ENCODE data around the gene EIPR1.

Gene EIPR1

DNA sequence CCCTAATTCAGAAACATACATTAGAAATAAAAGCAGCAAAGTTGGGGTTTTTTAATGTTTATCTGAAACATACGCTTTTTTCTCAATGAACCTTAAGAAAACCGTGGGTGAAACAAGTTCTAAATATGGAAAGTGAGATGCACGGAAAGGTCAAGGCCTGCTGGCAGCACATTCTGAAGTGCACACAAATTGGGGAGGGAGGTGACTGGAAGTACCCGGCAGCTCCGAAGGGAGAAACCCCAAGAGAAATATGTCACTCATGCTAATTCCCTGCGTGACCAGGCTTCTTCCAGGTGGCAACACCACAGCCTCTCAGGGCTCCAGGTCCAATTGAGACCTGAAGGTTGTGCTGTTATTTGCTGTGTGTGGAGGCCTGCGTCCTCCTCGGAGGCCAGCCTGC lies 45.5 kb downstream of the EIPR1 start:
- TF ChIP-seq YY1 (IDR thresholded peaks at IDR 0.05; ENCODE audit: insufficient read depth, insufficient read length): no peak
- no peak for TF ChIP-seq SUZ12 (IDR thresholded peaks at IDR 0.05; ENCODE audit: extremely low read depth, insufficient read depth, insufficient read length)
- TF ChIP-seq ZNF274 (IDR thresholded peaks at IDR 0.05; ENCODE audit: low read depth, low read length): no peak
- H3K4me3 ChIP-seq (ENCODE audit: insufficient read length, low read depth): no peak overlapping the region
- H3K4me1 ChIP-seq (ENCODE audit: insufficient read depth, insufficient read length): no peaks in the 10 kb centered on the region
- H3K27me3 ChIP-seq (ENCODE audit: insufficient read depth, insufficient read length): no peaks in the 10 kb centered on the region
- no peak overlapping the region for H3K9ac ChIP-seq (ENCODE audit: insufficient read length, low read depth)
- peaks cover 7% of the 10 kb centered on the region; the same call in 1 of the 2 replicates for H3K9me3 ChIP-seq (ENCODE audit: insufficient read depth, low read length)
- peaks cover 42% of the 10 kb centered on the region for H3K36me3 ChIP-seq (ENCODE audit: insufficient read depth, insufficient read length, low read length)
- DNase-seq (ENCODE audit: low read depth, low spot score): no peak

DNA sequence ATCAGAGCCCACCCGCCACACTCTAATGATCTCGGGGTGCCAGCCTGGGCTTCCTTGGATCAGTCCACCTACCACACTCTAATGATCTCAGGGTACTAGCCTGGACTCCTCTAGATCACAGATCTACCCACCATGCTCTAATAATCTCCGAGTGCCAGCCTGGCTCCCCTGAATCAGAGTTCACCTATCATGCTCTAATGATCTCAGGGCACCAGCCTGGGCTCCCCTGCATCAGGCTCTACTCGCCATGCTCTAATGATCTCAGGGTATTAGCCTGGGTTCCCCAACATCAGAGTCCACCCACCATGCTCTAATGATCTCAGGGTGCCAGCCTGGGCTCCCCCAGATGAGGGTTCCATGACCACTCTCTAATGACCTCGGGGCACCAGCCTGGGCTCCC lies 48.1 kb downstream of the EIPR1 start:
- TF ChIP-seq YY1 (IDR thresholded peaks at IDR 0.05; ENCODE audit: insufficient read depth, insufficient read length) (no peak), ZNF274 (IDR thresholded peaks at IDR 0.05; ENCODE audit: low read depth, low read length) (no peak), SUZ12 (IDR thresholded peaks at IDR 0.05; ENCODE audit: extremely low read depth, insufficient read depth, insufficient read length) (no peak)
- H3K4me3 ChIP-seq (ENCODE audit: insufficient read length, low read depth): no peak overlapping the region
- no peak overlapping the region for H3K9ac ChIP-seq (ENCODE audit: insufficient read length, low read depth)
- peaks cover 3% of the 10 kb centered on the region for H3K4me1 ChIP-seq (ENCODE audit: insufficient read depth, insufficient read length)
- no peaks in the 10 kb centered on the region for H3K9me3 ChIP-seq (ENCODE audit: insufficient read depth, low read length)
- no peak for DNase-seq (ENCODE audit: low read depth, low spot score)
- H3K27me3 ChIP-seq (ENCODE audit: insufficient read depth, insufficient read length): no peaks in the 10 kb centered on the region
- H3K36me3 ChIP-seq (ENCODE audit: insufficient read depth, insufficient read length, low read length): peaks cover 26% of the 10 kb centered on the region

DNA sequence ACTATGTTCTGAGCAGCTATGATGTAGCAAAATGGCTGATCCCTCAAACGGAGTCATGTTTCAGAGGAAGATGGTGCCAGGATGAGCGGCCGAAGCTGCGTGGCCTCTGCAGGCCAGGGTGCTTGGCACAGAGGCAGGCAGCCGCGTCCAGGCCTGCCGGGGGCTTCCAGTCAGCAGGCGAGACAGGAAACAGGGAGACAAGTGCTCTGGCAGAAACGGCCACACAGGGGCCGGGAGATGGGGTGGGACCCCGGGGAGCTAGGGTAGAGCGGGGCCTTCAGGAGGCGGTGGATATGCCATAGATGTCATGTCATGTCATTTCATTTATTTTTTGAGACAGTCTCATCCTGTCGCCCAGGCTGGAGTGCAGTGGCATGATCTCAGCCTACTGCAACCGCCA lies 50.7 kb downstream of the EIPR1 start:
- H3K4me3 ChIP-seq (ENCODE audit: insufficient read length, low read depth): no peak overlapping the region

DNA sequence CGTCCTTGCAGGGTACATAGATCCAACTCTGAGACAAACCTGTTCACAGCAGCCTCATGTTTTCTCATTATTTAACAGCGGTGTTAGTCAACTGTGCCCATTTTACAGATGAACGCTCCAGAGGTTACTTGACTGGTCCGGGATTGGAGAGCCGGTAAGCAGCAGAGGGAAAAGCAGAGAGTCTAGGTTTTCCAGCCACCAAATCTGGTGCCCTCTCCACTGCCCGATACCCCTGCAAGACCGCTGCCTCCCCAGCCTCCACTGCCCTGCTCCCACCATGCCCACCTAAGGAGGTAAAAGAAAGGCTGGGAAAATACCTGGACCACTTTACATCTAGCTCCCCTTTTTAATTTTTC lies 51.5 kb downstream of the EIPR1 start:
- Histone ChIP-seq H3K27me3 (ENCODE audit: insufficient read depth, insufficient read length) (no peaks in the 10 kb centered on the region), H3K36me3 (ENCODE audit: insufficient read depth, insufficient read length, low read length) (peaks cover 25% of the 10 kb centered on the region), H3K9me3 (ENCODE audit: insufficient read depth, low read length) (no peaks in the 10 kb centered on the region), H3K9ac (ENCODE audit: insufficient read length, low read depth) (no peak overlapping the region), H3K4me3 (ENCODE audit: insufficient read length, low read depth) (no peak overlapping the region), H3K4me1 (ENCODE audit: insufficient read depth, insufficient read length) (peaks cover 5% of the 10 kb centered on the region)
- TF ChIP-seq SUZ12 (IDR thresholded peaks at IDR 0.05; ENCODE audit: extremely low read depth, insufficient read depth, insufficient read length) (no peak), ZNF274 (IDR thresholded peaks at IDR 0.05; ENCODE audit: low read depth, low read length) (no peak), YY1 (IDR thresholded peaks at IDR 0.05; ENCODE audit: insufficient read depth, insufficient read length) (no peak)
- DNase-seq (ENCODE audit: low read depth, low spot score): no peak

More for the DNA sequence above, 50.7 kb downstream of the EIPR1 start:
- H3K9me3 ChIP-seq (ENCODE audit: insufficient read depth, low read length): no peaks in the 10 kb centered on the region
- no peak for DNase-seq (ENCODE audit: low read depth, low spot score)
- TF ChIP-seq YY1 (IDR thresholded peaks at IDR 0.05; ENCODE audit: insufficient read depth, insufficient read length): no peak
- no peak for TF ChIP-seq ZNF274 (IDR thresholded peaks at IDR 0.05; ENCODE audit: low read depth, low read length)
- H3K4me1 ChIP-seq (ENCODE audit: insufficient read depth, insufficient read length): peaks cover 5% of the 10 kb centered on the region
- peaks cover 24% of the 10 kb centered on the region for H3K36me3 ChIP-seq (ENCODE audit: insufficient read depth, insufficient read length, low read length)
- H3K9ac ChIP-seq (ENCODE audit: insufficient read length, low read depth): no peak overlapping the region
- H3K27me3 ChIP-seq (ENCODE audit: insufficient read depth, insufficient read length): no peaks in the 10 kb centered on the region

DNA sequence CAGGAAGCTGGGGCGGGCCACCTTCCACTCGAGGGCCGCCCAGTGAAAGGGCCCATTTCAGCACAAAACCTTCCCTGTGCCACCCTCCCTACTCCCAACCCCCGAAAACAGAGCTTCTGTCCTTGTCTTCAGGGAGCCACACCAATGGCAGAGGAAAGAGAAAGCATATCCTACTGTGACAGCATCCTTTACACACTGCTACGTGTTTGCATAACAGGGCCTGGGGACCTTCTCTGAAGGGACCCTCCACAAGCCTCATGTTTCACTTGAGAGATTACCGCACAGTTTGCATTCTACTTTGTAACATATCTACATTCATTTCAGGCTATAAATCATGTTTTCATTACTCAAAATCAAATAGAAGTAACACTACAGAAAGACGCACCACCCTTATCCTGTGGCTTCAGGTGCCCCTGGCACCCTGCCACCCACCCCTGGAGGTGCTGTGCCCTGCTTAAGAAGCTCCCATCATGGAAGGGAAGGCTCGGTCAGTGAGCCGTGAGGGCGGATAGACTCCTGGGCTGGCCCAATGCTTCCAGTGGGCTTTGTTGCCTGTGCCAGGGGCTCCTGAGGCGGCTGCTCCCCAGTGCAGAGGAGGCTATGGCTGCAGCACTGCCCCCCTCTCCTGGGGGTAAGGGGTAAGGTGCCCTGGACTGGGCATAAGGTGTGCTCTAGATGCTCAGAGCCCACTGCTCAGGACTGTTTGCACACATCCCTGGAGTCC lies 52.0 kb downstream of the EIPR1 start:
- H3K9me3 ChIP-seq (ENCODE audit: insufficient read depth, low read length): no peaks in the 10 kb centered on the region
- TF ChIP-seq SUZ12 (IDR thresholded peaks at IDR 0.05; ENCODE audit: extremely low read depth, insufficient read depth, insufficient read length) (no peak), ZNF274 (IDR thresholded peaks at IDR 0.05; ENCODE audit: low read depth, low read length) (no peak), YY1 (IDR thresholded peaks at IDR 0.05; ENCODE audit: insufficient read depth, insufficient read length) (no peak)
- peaks cover 21% of the 10 kb centered on the region for H3K36me3 ChIP-seq (ENCODE audit: insufficient read depth, insufficient read length, low read length)
- DNase-seq (ENCODE audit: low read depth, low spot score): no peak
- peaks cover 5% of the 10 kb centered on the region for H3K4me1 ChIP-seq (ENCODE audit: insufficient read depth, insufficient read length)
- no peaks in the 10 kb centered on the region for H3K27me3 ChIP-seq (ENCODE audit: insufficient read depth, insufficient read length)
- no peak overlapping the region for H3K9ac ChIP-seq (ENCODE audit: insufficient read length, low read depth)
- no peak overlapping the region for H3K4me3 ChIP-seq (ENCODE audit: insufficient read length, low read depth)

DNA sequence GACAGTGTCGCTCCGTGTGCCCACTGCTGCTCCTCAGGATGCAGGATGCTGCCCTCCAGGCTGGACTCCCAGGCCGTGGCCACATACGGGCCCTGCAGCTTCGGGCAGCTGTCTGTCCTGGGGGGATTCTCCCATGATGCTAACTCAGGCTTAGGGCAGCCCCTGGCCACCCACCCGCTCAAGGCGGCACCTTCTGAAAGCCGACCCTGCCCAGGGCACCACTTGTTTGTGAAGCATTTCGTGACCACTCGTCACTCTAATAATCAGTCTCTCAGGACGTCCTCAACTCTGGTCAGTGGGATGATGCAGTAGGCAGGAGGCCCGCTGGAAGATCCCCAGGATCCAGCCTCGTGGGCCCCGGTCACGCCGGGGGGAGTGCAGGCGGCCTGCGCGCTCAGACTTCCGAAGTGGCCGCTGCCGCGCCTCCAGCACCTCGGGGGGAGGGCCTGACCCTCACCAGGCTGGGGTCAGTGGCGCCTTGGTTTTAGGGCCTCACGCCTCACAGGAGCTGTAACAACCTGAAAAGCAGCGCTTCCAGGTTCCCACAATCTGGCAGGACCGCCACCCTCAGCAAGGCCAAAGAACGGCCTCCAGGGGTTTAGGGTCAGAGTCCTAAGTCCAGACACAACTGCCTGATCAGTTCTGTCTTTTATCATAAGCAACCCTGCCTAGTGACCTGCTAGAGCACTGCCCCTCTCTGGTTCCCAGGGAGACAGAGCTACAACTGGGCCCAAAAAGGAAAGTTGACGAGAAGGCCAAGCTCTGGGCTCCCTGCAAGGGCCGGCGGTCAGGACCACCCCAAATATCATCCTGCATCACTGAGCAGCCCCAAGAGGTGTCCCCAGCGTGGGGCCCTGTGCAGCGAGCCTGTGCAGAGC lies 53.0 kb downstream of the EIPR1 start:
- Histone ChIP-seq H3K4me3 (ENCODE audit: insufficient read length, low read depth) (no peak overlapping the region), H3K36me3 (ENCODE audit: insufficient read depth, insufficient read length, low read length) (peaks cover 19% of the 10 kb centered on the region), H3K27me3 (ENCODE audit: insufficient read depth, insufficient read length) (no peaks in the 10 kb centered on the region), H3K9ac (ENCODE audit: insufficient read length, low read depth) (no peak overlapping the region), H3K9me3 (ENCODE audit: insufficient read depth, low read length) (no peaks in the 10 kb centered on the region), H3K4me1 (ENCODE audit: insufficient read depth, insufficient read length) (peaks cover 5% of the 10 kb centered on the region)
- TF ChIP-seq SUZ12 (IDR thresholded peaks at IDR 0.05; ENCODE audit: extremely low read depth, insufficient read depth, insufficient read length) (no peak), YY1 (IDR thresholded peaks at IDR 0.05; ENCODE audit: insufficient read depth, insufficient read length) (no peak), ZNF274 (IDR thresholded peaks at IDR 0.05; ENCODE audit: low read depth, low read length) (no peak)
- DNase-seq (ENCODE audit: low read depth, low spot score): no peak

DNA sequence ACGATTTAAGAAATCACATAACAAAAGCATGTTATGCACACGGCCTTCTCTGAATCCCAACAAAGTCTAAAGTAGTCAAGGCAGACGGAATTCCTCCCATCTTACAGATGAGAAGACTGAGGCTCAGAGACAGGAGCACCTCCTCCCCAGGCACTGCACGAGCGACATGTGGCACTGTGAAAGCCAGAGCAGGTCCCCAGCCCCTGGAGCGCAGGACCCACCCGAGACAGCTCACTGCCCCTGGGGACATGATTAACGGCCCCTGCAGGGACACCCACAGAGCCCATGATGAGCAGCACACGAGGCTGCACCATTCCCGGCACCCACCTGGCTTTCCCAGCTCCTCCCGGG lies 53.6 kb downstream of the EIPR1 start:
- H3K4me3 ChIP-seq (ENCODE audit: insufficient read length, low read depth): no peak overlapping the region
- H3K4me1 ChIP-seq (ENCODE audit: insufficient read depth, insufficient read length): peaks cover 5% of the 10 kb centered on the region
- peaks cover 17% of the 10 kb centered on the region for H3K36me3 ChIP-seq (ENCODE audit: insufficient read depth, insufficient read length, low read length)
- no peak for TF ChIP-seq YY1 (IDR thresholded peaks at IDR 0.05; ENCODE audit: insufficient read depth, insufficient read length)
- TF ChIP-seq SUZ12 (IDR thresholded peaks at IDR 0.05; ENCODE audit: extremely low read depth, insufficient read depth, insufficient read length): no peak
- TF ChIP-seq ZNF274 (IDR thresholded peaks at IDR 0.05; ENCODE audit: low read depth, low read length): no peak
- no peak for DNase-seq (ENCODE audit: low read depth, low spot score)
- H3K9ac ChIP-seq (ENCODE audit: insufficient read length, low read depth): no peak overlapping the region
- no peaks in the 10 kb centered on the region for H3K27me3 ChIP-seq (ENCODE audit: insufficient read depth, insufficient read length)
- H3K9me3 ChIP-seq (ENCODE audit: insufficient read depth, low read length): no peaks in the 10 kb centered on the region
